ENCODE measurements around the gene TRIM56. TPM values are rescaled to one million over a fixed set of nuclear protein-coding genes. Genes with fewer than 3 reads are reported as not detected.

The TRIM56 gene, protein sequence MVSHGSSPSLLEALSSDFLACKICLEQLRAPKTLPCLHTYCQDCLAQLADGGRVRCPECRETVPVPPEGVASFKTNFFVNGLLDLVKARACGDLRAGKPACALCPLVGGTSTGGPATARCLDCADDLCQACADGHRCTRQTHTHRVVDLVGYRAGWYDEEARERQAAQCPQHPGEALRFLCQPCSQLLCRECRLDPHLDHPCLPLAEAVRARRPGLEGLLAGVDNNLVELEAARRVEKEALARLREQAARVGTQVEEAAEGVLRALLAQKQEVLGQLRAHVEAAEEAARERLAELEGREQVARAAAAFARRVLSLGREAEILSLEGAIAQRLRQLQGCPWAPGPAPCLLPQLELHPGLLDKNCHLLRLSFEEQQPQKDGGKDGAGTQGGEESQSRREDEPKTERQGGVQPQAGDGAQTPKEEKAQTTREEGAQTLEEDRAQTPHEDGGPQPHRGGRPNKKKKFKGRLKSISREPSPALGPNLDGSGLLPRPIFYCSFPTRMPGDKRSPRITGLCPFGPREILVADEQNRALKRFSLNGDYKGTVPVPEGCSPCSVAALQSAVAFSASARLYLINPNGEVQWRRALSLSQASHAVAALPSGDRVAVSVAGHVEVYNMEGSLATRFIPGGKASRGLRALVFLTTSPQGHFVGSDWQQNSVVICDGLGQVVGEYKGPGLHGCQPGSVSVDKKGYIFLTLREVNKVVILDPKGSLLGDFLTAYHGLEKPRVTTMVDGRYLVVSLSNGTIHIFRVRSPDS
- 8.6 to 18.6 TPM (median 14.5 TPM) in 5 replicates for total RNA-seq (2022; extraction: Qiagen RNA extraction; ENCODE audit: low read depth)

DNA sequence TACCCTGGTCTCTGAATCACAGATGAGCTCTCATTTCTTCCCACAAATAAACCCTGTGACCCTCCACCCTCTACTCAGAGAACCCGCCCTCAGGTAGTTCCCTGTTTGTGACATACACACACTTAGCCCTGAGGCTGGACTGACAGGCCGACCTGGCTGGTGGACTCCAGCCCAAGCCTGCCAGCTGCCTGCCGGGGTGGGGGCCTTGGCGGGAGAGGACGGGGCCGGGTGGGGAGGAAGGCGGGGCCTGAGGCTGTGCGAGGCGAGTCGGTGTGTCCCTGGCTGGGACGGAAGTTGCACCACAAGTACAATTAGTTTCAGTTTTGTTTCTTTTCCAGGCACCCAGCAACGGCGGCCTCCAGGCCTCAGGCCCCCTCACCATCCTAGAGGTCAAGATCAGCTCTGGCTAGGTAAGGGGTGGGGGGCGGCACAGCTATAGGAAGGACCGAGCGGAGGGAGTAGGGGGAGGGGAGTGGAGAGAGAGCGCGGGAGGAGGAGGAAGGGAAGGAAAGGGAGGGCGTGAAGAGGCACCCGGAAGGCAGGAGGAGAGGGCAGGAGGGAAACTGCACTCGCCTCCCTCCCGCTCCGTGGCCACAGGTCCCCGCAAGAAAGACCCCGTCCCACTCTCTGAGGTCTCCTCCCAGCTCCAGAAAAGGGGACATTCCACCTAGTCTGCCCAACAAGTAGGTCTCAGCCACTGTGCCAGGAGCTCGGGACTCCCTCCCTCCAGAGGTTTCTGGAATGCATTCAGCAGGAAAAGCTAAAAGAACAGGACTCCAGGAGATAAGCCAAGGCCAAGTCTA lies at the start of gene TRIM56:
TRIM56 (plus strand) TSS at position 320 of the 803 bp plus-strand sequence. CDS start 1,832 bp downstream, outside the sequence.

DNA sequence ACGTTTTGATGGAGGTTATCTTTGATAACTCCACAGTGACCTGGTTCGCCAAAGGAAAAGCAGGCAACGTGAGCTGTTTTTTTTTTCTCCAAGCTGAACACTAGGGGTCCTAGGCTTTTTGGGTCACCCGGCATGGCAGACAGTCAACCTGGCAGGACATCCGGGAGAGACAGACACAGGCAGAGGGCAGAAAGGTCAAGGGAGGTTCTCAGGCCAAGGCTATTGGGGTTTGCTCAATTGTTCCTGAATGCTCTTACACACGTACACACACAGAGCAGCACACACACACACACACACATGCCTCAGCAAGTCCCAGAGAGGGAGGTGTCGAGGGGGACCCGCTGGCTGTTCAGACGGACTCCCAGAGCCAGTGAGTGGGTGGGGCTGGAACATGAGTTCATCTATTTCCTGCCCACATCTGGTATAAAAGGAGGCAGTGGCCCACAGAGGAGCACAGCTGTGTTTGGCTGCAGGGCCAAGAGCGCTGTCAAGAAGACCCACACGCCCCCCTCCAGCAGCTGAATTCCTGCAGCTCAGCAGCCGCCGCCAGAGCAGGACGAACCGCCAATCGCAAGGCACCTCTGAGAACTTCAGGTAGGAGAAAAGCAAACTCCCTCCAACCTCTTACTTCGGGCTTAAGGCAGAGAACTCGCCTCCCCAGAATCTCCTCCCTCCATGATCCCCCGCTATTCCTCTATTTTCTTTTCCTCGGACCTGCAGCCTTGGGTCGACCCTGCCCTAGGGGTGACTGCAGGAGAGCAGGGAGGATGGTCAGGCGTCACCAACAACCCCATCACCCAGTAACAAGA lies 41.6 kb downstream of the TRIM56 start, which contains the start of gene SERPINE1:
SERPINE1 (plus strand) TSS at position 454 of the 809 bp plus-strand sequence. CDS start 1,290 bp downstream, outside the sequence.

Other genes with a start within 250 kb of the TRIM56 start
- 8.7 to 17.2 TPM (median 14.1 TPM) in 5 replicates for gene SLC12A9, start 232.8 kb upstream of the TRIM56 start, total RNA-seq (2022; extraction: Qiagen RNA extraction; ENCODE audit: low read depth)
- gene TRIP6, start 218.1 kb upstream of the TRIM56 start, total RNA-seq (2022; extraction: Qiagen RNA extraction; ENCODE audit: low read depth), result 32.3 to 58.6 TPM (median 53.9 TPM) in 5 replicates
- gene SRRT, start 210.4 kb upstream of the TRIM56 start, total RNA-seq (2022; extraction: Qiagen RNA extraction; ENCODE audit: low read depth), result 120 to 157 TPM (median 149 TPM) in 5 replicates
- 3.1 to 6.4 TPM (median 5.6 TPM) in 5 replicates for gene UFSP1, start 195.8 kb upstream of the TRIM56 start, total RNA-seq (2022; extraction: Qiagen RNA extraction; ENCODE audit: low read depth)
- gene ACHE, start 189.6 kb upstream of the TRIM56 start, total RNA-seq (2022; extraction: Qiagen RNA extraction; ENCODE audit: low read depth), result 1.4 to 3.7 TPM (median 3.6 TPM) in 5 replicates
- gene MUC3A, start 135.9 kb upstream of the TRIM56 start, total RNA-seq (2022; extraction: Qiagen RNA extraction; ENCODE audit: low read depth), result 9.8 to 23.5 TPM (median 22.0 TPM) in 5 replicates
- gene MUC12, start 115.9 kb upstream of the TRIM56 start, total RNA-seq (2022; extraction: Qiagen RNA extraction; ENCODE audit: low read depth), result 10.8 to 20.4 TPM (median 16.4 TPM) in 5 replicates
- gene MUC17, start 65.4 kb upstream of the TRIM56 start, total RNA-seq (2022; extraction: Qiagen RNA extraction; ENCODE audit: low read depth), result 0.01 to 0.30 TPM (median 0.02 TPM) in 5 replicates
- gene SERPINE1, start 41.6 kb downstream of the TRIM56 start, total RNA-seq (2022; extraction: Qiagen RNA extraction; ENCODE audit: low read depth), result 1,301 to 1,792 TPM (median 1,475 TPM) in 5 replicates
- 133 to 146 TPM (median 140 TPM) in 5 replicates for gene AP1S1, start 69.0 kb downstream of the TRIM56 start, total RNA-seq (2022; extraction: Qiagen RNA extraction; ENCODE audit: low read depth)
- gene VGF, start 80.1 kb downstream of the TRIM56 start, total RNA-seq (2022; extraction: Qiagen RNA extraction; ENCODE audit: low read depth), result 8.9 to 26.8 TPM (median 17.5 TPM) in 5 replicates
- 0.13 to 0.29 TPM (median 0.22 TPM) in 5 replicates for gene NAT16, start 94.8 kb downstream of the TRIM56 start, total RNA-seq (2022; extraction: Qiagen RNA extraction; ENCODE audit: low read depth)
- gene MOGAT3, start 115.6 kb downstream of the TRIM56 start, total RNA-seq (2022; extraction: Qiagen RNA extraction; ENCODE audit: low read depth), result not detected in 5 replicates
- gene PLOD3, start 132.1 kb downstream of the TRIM56 start, total RNA-seq (2022; extraction: Qiagen RNA extraction; ENCODE audit: low read depth), result 66.1 to 89.3 TPM (median 85.4 TPM) in 5 replicates
- gene ZNHIT1, start 132.7 kb downstream of the TRIM56 start, total RNA-seq (2022; extraction: Qiagen RNA extraction; ENCODE audit: low read depth), result 63.7 to 98.7 TPM (median 88.6 TPM) in 5 replicates
- gene CLDN15, start 152.3 kb downstream of the TRIM56 start, total RNA-seq (2022; extraction: Qiagen RNA extraction; ENCODE audit: low read depth), result 6.5 to 14.6 TPM (median 12.5 TPM) in 5 replicates
- 113 to 155 TPM (median 140 TPM) in 5 replicates for gene FIS1, start 159.6 kb downstream of the TRIM56 start, total RNA-seq (2022; extraction: Qiagen RNA extraction; ENCODE audit: low read depth)
- 50.6 to 55.2 TPM (median 52.1 TPM) in 5 replicates for gene IFT22, start 236.3 kb downstream of the TRIM56 start, total RNA-seq (2022; extraction: Qiagen RNA extraction; ENCODE audit: low read depth)

Measured in A549 treated with ZK216348 at 1 μM for 4 hours (cell line).